Stimulated activated naive B cell treated with anti-CD40 and anti-IgM and Interleukin-4, amounts not matched to agents 10 μg/mL and 1 μg/mL and 100 μg/mL, for 72 hours (primary cell): Measurements from ENCODE around the gene PODXL.
"Not testable (repeated sequence)": the region's sequence is repeated elsewhere in the genome, so short reads cannot be mapped to it uniquely, and the experiment has no call there.

ENCODE experiments used
- ATAC-seq, 2 donors: fragments of 150-1000 bp; cut with Tn5 transposase; replicated peaks; 2 replicates each; pipeline ENCODE4 v1.10.0; 2021; ENCODE audit warnings: moderate library complexity in 1 of 2
- DNase-seq: peaks from one replicate; pipeline ENCODE4 v3.0.0; 2021
- H3K27ac Mint-ChIP-seq: one replicate; pipeline ENCODE4 v1.8.0; 2022; ENCODE audit warnings: mild to moderate bottlenecking, mixed read lengths
- H3K27me3 Mint-ChIP-seq, 2 donors: one replicate each; pipeline ENCODE4 v1.8.0; 2022; ENCODE audit warnings: mixed read lengths in 2 of 2
- H3K36me3 Mint-ChIP-seq, 2 donors: one replicate each; pipeline ENCODE4 v1.8.0; 2022; ENCODE audit warnings: mixed read lengths in 2 of 2, mild to moderate bottlenecking in 1 of 2
- H3K4me1 Mint-ChIP-seq, 2 donors: one replicate each; pipeline ENCODE4 v1.8.0; 2022; ENCODE audit warnings: mixed read lengths in 2 of 2, mild to moderate bottlenecking in 1 of 2
- H3K4me3 Mint-ChIP-seq, 2 donors: one replicate each; pipeline ENCODE4 v1.8.0; 2022; ENCODE audit warnings: mild to moderate bottlenecking in 2 of 2, mixed read lengths in 2 of 2, moderate library complexity in 1 of 2
- H3K9me3 Mint-ChIP-seq, 2 donors: one replicate each; pipeline ENCODE4 v1.8.0; 2022; ENCODE audit warnings: mixed read lengths in 2 of 2, mild to moderate bottlenecking in 1 of 2

The PODXL gene

DNA sequence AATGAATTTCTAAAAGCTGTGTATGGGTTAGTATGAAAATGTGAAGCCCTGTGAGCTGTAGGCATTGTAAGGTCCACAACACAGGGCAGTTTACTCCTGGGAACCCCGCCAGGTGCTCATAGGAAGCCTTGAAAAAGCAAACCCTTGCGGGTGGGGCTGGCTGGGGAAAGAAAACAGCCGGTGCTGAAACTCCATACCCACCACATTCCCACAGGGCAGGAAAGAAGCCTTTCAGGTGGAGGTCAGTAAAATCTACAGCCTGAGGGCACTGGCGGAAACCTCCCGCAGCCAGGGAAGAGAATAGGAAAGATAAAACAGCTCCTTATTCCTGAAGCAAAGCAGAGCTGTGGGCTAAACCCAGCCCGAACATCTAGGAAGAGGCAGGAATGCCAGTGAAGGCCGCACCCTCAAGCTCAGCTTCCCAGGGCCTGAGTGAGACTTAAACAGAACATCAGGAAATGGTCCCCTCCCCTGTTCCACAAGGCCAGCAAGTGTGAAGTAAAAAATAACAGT, 34.7 kb downstream of the PODXL start:
- DNase-seq (no peak), ATAC-seq (no peak)
- Mint-ChIP-seq H3K9me3 (no peaks in the 10 kb centered on the region), H3K4me3 (no peak overlapping the region), H3K4me1 (peaks cover 6% of the 10 kb centered on the region in 2 donors), H3K36me3 (no peaks in the 10 kb centered on the region), H3K27me3 (no peaks in the 10 kb centered on the region), H3K27ac (peak overlapping the region; percentile 71)

DNA sequence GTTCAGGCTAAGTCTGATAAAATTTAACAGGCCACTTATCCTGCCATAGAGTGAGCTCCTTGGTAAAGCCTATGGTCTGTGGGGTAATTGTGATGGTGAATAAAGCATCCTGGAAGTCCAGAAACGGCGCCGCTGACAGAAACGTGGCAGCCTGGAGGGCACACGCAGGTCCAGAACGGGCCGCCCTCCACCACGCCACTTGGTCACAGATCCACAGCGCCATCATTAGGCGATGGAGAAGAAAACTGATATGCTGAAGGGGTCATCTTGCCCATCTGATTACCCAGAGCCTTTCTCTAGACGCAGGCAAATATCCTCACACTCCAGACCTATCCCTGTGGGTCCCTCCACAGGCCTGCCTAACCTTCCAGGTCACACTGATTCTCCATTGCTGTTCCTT, 37.8 kb downstream of the PODXL start:
- H3K9me3 Mint-ChIP-seq: no peaks in the 10 kb centered on the region

DNA sequence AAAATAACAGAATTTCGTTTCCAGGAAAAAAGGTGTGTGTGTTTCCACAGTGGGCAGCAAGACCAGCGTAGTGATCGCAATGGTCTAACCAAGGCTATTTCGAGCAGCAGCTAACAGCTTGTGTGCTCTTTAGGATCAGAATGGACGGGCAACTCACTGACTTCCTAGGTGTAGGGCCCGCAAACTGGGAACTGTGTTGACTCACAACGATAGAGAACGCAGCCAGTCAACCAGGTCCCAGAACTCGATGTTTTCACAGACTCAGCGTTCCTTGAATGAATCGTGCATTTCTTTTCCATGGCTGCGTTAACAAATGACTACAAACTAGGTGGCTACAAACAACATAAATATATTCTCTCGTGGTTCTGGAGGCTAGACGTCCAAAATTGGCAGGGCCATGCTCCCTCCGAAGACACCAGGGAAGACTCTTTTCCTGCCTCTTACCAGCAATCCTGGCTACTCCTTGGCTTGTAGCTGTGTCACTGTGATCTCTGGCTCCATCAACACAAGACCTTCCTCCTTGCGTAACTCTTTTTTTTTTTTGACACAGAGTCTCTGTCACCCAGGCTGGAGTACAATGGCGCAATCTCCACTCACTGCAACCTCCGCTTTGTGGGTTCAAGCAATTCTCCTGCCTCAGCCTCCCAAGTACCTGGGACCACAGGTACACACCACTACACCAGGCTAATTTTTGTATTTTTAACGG, 39.1 kb downstream of the PODXL start:
- Mint-ChIP-seq H3K27ac (no peak overlapping the region), H3K36me3 (no peaks in the 10 kb centered on the region), H3K4me3 (no peak overlapping the region), H3K4me1 (peaks cover 9 to 13% of the 10 kb centered on the region in 2 donors), H3K27me3 (peaks cover 0 to 5% of the 10 kb centered on the region in 2 donors), H3K9me3 (no peaks in the 10 kb centered on the region)
- DNase-seq: no peak
- no peak for ATAC-seq

More for the DNA sequence above, 37.8 kb downstream of the PODXL start:
- no peak overlapping the region for H3K4me3 Mint-ChIP-seq
- DNase-seq: no peak
- peaks cover 7% of the 10 kb centered on the region in 2 donors for H3K4me1 Mint-ChIP-seq
- H3K27ac Mint-ChIP-seq: no peak overlapping the region
- no peak for ATAC-seq
- H3K36me3 Mint-ChIP-seq: no peaks in the 10 kb centered on the region
- H3K27me3 Mint-ChIP-seq: no peaks in the 10 kb centered on the region

DNA sequence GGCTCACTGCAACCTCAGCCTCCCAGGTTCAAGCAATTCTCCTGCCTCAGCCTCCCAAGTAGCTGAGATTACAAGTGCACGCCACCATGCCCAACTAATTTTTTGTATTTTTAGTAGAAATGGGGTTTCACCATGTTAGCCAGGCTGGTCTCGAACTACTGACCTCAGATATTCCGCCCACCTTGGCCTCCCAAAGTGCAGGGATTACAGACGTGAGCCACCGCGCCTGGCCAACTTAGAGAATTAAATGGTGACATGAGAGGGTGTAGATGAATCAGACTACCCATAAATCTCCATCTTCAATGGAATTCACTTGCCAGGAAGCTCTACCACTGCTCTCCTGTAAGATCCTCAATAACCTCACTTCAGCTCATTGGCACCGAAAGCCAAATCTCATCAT, 41.0 kb downstream of the PODXL start:
- not testable (repeated sequence) for H3K36me3 Mint-ChIP-seq

DNA sequence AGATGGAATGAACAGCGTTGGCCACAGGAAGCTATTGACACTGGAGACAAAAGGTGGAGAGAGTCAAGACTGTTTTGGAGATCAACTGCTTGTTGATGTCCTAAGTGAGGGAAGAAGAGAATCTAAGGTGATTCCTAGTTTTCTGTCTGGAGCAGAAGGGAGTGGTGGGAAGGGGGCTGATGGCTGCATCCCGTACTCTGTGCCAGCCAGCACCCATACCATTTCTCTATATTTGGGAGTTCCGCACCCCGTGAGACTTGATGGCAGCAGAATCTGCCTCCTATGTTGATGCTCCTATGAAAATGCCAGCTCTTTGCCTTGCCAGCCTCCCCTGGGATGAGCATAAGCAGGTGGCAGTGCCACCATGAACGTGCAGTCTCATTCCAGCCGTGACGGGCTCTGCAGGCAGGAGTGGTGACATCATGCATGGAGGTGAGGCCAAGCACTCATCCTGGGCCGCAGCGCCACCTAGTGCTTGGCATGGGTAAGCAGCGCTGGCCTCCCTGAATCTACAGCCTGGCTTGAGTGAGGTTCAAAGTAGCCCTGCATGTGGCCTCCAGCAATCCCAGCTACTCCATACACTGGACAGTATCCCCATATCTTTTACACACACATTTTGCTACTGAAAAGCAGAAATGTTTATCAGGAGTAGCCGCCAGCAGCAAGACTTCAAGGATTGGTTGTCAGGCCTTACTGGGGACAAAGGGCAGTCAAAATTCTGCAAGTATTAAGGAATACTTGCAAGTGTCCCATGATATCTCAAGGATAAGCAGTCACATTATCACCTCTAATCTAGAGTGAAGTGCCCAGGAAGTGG, 43.0 kb downstream of the PODXL start:
- DNase-seq (peak; percentile 57), ATAC-seq (peak; percentile 97)
- H3K36me3 Mint-ChIP-seq: peaks cover 3 to 6% of the 10 kb centered on the region in 2 donors
- peaks cover 4 to 14% of the 10 kb centered on the region in 2 donors for H3K27me3 Mint-ChIP-seq
- peaks cover 11 to 19% of the 10 kb centered on the region in 2 donors for H3K4me1 Mint-ChIP-seq
- H3K4me3 Mint-ChIP-seq: peak overlapping the region in 1 of 2 donors; percentile 60
- H3K27ac Mint-ChIP-seq: peak overlapping the region; percentile 20
- H3K9me3 Mint-ChIP-seq: no peaks in the 10 kb centered on the region

More for the DNA sequence above, 41.0 kb downstream of the PODXL start:
- peaks cover 11 to 18% of the 10 kb centered on the region in 2 donors for H3K4me1 Mint-ChIP-seq
- not testable (repeated sequence) for H3K27ac Mint-ChIP-seq, H3K9me3 Mint-ChIP-seq, ATAC-seq, H3K27me3 Mint-ChIP-seq, DNase-seq, H3K4me3 Mint-ChIP-seq

DNA sequence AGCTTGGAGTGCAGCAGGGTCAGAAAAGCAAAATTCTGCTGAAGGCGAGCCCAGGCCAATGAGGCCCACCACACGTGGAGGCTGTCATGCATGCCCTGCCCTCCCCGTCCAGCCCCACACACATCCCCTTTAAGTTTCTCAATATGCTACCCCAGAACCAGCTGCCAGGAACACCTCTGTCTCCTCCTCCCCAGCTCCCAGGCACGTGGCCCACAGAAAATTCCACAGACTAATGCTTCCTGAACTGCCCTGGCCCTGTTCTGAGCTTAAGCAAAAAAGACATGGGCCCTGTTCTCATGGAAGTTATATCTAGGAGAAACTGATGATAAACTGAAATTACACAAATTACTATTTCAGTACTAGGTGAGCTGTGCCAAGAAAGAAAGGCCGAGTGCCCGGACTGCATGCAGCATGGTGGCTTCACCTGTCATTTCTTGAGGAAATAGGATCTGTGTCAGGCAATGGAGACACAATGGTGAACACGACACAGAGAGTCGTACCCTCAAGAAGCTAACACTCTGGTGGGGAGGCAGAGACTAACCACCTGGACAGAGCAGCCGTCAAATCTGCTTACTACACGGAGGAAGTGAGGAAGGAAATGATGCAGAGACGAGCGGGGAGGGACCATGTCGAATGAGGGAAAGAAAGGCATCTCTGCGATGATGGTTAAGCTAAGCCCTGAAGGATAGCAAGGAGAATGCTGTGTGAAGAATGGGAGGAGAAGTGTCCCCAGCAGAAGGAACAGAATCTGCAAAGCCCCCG, 44.5 kb downstream of the PODXL start:
- Mint-ChIP-seq H3K4me1 (peaks cover 20 to 30% of the 10 kb centered on the region in 2 donors), H3K27me3 (peaks cover 10 to 20% of the 10 kb centered on the region in 2 donors), H3K36me3 (peaks cover 3 to 6% of the 10 kb centered on the region in 2 donors), H3K9me3 (no peaks in the 10 kb centered on the region), H3K27ac (no peak overlapping the region), H3K4me3 (no peak overlapping the region)
- DNase-seq (no peak), ATAC-seq (no peak)

DNA sequence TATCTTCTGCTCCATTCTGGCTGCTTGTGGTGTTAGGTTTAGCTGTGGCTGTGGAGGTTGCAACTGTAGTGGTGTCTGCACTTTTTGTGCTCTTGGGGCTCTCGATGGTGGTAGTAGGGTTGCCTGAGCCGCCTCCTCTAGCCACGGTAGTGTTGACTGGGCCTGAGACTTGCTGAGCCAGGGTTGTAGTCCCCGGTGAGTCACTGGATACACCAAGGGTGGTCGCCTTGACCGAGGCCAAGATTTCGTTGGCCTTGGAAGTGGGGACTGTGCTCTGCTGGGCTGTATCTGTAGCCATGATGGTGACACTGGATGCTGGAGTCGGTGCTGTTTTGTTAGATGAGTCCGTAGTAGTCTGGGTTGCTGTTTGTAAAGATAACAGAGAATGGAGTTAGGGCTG, 45.4 kb downstream of the PODXL start:
- H3K4me3 Mint-ChIP-seq: no peak overlapping the region
- H3K36me3 Mint-ChIP-seq: peaks cover 3 to 6% of the 10 kb centered on the region in 2 donors
- DNase-seq (no peak), ATAC-seq (no peak)
- peaks cover 10 to 20% of the 10 kb centered on the region in 2 donors for H3K27me3 Mint-ChIP-seq
- no peak overlapping the region for H3K27ac Mint-ChIP-seq
- no peaks in the 10 kb centered on the region for H3K9me3 Mint-ChIP-seq
- H3K4me1 Mint-ChIP-seq: peaks cover 20 to 30% of the 10 kb centered on the region in 2 donors

DNA sequence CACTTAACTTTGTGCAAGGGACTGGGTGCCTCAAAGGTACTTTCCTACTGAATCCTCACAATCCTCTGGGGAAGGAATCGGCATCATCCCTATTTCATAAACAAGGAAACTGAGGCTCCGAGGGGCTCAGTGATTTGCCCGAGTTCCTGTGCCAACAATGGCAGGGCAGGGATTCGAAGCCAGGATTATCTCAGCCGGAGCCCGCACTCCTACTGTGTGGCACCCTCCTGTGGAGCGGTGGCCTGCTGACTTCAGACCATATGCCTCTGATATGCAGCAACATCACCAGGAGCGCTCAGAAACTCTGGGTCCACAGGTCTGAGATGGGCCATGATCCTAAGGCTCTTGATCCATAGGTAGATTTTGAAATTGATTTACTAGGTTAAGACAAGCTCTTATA, 46.6 kb downstream of the PODXL start:
- Mint-ChIP-seq H3K27ac (no peak overlapping the region), H3K4me1 (peaks cover 22 to 34% of the 10 kb centered on the region in 2 donors), H3K36me3 (peaks cover 4 to 6% of the 10 kb centered on the region in 2 donors), H3K4me3 (no peak overlapping the region), H3K9me3 (no peaks in the 10 kb centered on the region), H3K27me3 (peaks cover 10 to 20% of the 10 kb centered on the region in 2 donors)
- no peak for ATAC-seq
- no peak for DNase-seq

DNA sequence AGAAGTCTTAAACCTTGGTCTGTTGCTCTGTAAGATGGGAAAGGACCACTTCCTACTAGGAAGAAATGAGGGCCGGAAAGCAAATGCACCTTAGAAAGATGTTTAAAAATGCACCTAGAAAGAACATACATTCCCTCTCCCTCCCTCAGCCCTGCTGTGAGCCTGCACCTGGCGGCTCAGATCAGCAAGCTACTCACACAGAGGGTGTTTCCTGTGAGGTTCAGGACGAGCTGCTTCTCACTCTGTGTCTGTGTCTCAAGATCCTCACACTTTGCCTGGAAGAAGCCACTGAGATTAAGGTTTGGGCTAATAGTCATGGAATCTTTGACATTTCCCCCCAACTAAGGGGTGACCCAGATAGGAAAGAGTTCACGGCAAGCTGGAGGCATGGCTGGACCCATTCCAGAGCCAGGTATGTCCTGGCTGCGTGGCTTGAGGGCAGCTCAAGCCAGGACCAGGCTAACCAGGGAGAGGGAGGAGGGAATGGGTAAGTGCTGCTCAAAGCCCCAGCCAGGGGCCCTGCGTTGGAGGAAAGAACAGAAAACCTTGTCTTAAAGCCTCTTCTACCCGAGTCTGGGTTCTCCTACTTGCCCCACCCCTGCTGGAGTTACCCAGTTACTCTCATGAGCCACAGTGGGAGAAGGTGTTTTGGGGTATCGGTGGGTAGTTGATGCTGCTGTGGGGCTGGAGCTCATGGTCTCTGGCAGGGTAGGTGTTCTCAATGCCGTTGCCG, 47.5 kb downstream of the PODXL start:
- peaks cover 5 to 6% of the 10 kb centered on the region in 2 donors for H3K36me3 Mint-ChIP-seq
- peaks cover 25 to 37% of the 10 kb centered on the region in 2 donors for H3K4me1 Mint-ChIP-seq
- H3K9me3 Mint-ChIP-seq: no peaks in the 10 kb centered on the region
- DNase-seq: no peak
- no peak for ATAC-seq
- peaks cover 10 to 20% of the 10 kb centered on the region in 2 donors for H3K27me3 Mint-ChIP-seq
- no peak overlapping the region for H3K4me3 Mint-ChIP-seq
- H3K27ac Mint-ChIP-seq: no peak overlapping the region

DNA sequence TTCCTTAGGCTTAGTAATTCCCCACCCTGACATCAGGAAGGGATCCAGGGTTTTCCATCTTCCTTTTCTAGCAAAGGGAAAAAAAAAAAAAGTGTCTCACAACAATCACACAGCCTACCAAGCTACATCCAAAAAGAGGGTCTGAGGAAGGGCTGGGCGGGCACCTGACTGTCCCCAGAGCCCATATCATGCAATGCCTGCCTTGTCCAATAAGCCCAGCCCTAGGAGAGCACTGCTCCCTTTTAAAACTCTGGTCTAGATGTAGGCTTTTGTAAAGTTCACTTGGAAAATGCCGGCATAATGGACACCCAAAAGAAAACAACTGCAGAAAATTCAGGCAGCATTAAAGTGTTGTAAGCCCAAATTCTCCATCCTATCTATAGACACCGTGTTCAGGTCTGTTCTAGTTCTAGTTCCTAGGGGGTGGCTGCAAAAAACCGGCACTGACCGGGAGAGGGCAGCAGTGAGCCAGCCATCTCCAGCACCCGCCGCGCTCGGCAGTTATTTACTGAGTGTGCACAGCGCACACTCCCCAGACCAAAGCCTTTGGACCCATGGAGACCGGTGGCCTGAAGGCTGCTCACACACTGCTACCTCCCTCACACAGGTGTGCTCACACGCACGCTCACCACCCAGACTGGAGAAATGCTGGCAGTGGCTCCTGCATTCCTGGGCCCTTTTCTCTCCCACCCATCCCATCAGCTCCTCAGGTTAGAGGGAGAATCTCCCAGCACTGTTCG, 48.7 kb downstream of the PODXL start:
- Mint-ChIP-seq H3K4me3 (no peak overlapping the region), H3K36me3 (peaks cover 5 to 7% of the 10 kb centered on the region in 2 donors), H3K4me1 (peaks cover 19 to 28% of the 10 kb centered on the region in 2 donors), H3K27me3 (peaks cover 10 to 15% of the 10 kb centered on the region in 2 donors), H3K9me3 (no peaks in the 10 kb centered on the region), H3K27ac (no peak overlapping the region)
- ATAC-seq (peak; percentile 90), DNase-seq (peak; percentile 62)

DNA sequence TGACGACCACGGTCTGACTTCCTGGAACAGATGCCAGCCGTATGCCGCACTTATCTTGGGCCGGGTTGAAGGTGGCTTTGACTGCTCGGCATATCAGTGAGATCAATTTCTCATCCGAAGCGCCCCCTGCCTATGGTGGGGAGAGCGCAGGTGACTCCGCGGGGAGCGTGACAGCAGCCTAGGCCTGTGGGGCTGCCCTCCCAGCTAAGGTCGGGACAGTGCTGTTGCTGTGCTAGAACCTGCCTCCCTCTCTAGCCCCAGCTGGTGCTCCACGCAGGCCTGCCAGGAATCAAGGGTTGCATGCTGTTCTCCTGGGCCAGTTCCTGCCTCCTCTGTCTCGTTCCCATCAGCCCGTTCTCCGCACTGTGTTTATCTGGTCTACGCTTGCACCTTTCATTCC, 49.8 kb downstream of the PODXL start:
- no peaks in the 10 kb centered on the region for H3K9me3 Mint-ChIP-seq
- no peak for DNase-seq
- no peak for ATAC-seq
- no peak overlapping the region for H3K4me3 Mint-ChIP-seq
- no peak overlapping the region for H3K27ac Mint-ChIP-seq
- peaks cover 10 to 15% of the 10 kb centered on the region in 2 donors for H3K27me3 Mint-ChIP-seq
- peaks cover 5 to 8% of the 10 kb centered on the region in 2 donors for H3K36me3 Mint-ChIP-seq
- peaks cover 23 to 25% of the 10 kb centered on the region in 2 donors for H3K4me1 Mint-ChIP-seq

DNA sequence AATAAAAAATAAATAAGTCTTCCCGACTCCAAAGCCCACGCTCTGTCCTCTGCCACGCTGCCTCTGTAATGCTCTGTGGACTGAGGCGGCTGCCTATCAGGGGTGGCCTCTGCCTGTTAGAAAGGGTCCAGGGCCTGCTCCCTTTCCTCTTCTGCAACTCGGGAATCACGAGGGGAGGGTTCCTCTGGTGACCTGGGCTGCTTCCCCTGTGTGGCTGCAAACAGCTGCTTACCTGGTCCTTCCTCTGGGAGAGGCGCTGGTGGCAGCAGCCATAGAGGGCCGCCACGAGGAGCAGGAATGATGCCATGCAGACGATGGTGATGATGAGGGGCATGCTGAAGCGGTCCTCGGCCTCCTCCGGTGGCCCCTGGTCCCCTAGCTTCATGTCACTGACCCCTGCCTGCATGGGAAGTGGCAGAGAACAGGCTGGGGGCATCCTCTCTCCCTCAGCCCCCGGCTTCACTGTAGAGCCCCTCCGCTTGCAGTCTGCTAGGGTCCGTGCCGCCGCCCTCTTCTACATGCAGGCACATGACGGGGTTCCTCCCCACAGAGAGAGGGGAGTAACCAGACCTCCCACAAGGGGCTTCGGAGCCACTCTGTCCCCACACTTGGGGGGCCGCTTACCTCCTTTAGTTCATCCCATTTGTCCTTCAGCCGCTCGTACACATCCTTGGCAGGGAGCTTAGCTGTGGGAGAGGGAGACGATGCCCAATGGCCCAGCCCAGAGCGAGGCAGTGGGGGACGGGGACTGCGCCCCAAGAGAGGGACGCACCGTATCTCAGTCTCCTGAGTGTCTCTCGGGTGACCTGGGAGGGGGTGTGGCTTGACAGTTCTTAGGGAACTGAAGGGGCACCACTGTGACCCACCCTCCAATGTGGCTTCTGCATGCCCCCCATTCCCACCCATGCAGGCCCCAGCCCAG, 50.5 kb downstream of the PODXL start:
- Mint-ChIP-seq H3K27ac (peak overlapping the region; percentile 59), H3K4me3 (no peak overlapping the region), H3K36me3 (peaks cover 5 to 8% of the 10 kb centered on the region in 2 donors), H3K9me3 (no peaks in the 10 kb centered on the region), H3K4me1 (peaks cover 27 to 30% of the 10 kb centered on the region in 2 donors), H3K27me3 (peaks cover 10 to 15% of the 10 kb centered on the region in 2 donors)
- no peak for ATAC-seq
- no peak for DNase-seq
